A549 (cell line): Measurements from ENCODE around the gene KRT84. TPM values are rescaled to one million over a fixed set of nuclear protein-coding genes. Genes with fewer than 3 reads are reported as not detected.

Experiments used
- ATAC-seq, 2 experiments: fragments of 200-7000 bp in 1 of 2; fragments of >200 bp in 1 of 2; cut with Nextera tagmentation in 1 of 2; cut with Tn5 transposase in 1 of 2; 3 replicates each; pipeline versions ENCODE4 v1.8.0 to v1.9.1; 2018 to 2020; ENCODE audit warnings: mild to moderate bottlenecking in 1 of 2, moderate library complexity in 1 of 2
- CTCF ChIA-PET: fragments of 300-600 bp; sonication (Branson Sonifier 250); formaldehyde crosslinking; extraction: SDS; loops from one replicate; lab custom pipeline; 2021; ENCODE audit warnings: antibody characterized with exemption, inconsistent platforms; lab: Yijun Ruan, JAX
- POLR2A ChIA-PET: fragments of 350-600 bp; formaldehyde crosslinking; extraction: SDS; loops from one replicate; lab custom pipeline; 2021; ENCODE audit warnings: antibody characterized with exemption, inconsistent platforms; lab: Yijun Ruan, JAX
- DNase-seq, 2 experiments: peaks; one replicate each; pipeline versions ENCODE4 v3.0.0 to v3.0.0-alpha.2; 2011 to 2016; ENCODE audit warnings: low read depth in 1 of 2, low spot score in 1 of 2
- FAIRE-seq: peaks from 2 replicates; lab custom pipeline; 2011; peaks lifted over from hg19 to GRCh38; lab: Jason Lieb, UNC
- H3K27ac ChIP-seq, 2 experiments: fragments of >200 bp; sonication (Bioruptor Twin); formaldehyde crosslinking; 3 replicates each; pipeline ENCODE4 v1.5.1; 2016 to 2017
- H3K4me1 ChIP-seq: fragments of >200 bp; sonication (Bioruptor Twin); formaldehyde crosslinking; 3 replicates; pipeline ENCODE4 v1.6.1; 2016
- H3K4me2 ChIP-seq: fragments of >200 bp; sonication (Bioruptor Twin); formaldehyde crosslinking; 3 replicates; pipeline ENCODE4 v1.6.1; 2016
- H3K4me3 ChIP-seq: fragments of >200 bp; sonication (Bioruptor Twin); formaldehyde crosslinking; 3 replicates; pipeline ENCODE4 v1.5.1; 2016
- H3K9me3 ChIP-seq: fragments of >200 bp; sonication (Bioruptor Twin); formaldehyde crosslinking; 3 replicates; pipeline ENCODE4 v1.6.1; 2016
- CBX2 ChIP-seq: fragments of 200-600 bp; sonication (generic); IDR thresholded peaks from 2 replicates; pipeline ENCODE4 v1.6.1; 2016; ENCODE audit warnings: low read depth, mild to moderate bottlenecking, borderline replicate concordance
- CEBPB ChIP-seq, 2 experiments: fragments of >200 bp in 1 of 2; sonication (Bioruptor Twin) in 1 of 2; formaldehyde crosslinking in 1 of 2; IDR thresholded peaks; 2 replicates each; pipeline ENCODE4 v1.6.1; 2012 to 2016
- E2F6 ChIP-seq: IDR thresholded peaks from 2 replicates; pipeline ENCODE4 v1.6.1; 2012; ENCODE audit warnings: low read depth, borderline replicate concordance
- EHF ChIP-seq: fragments of 250-450 bp; sonication (Bioruptor Pico); IDR thresholded peaks from 2 replicates; pipeline ENCODE4 v1.5.0; 2020; ENCODE audit warnings: mild to moderate bottlenecking
- EHMT2 ChIP-seq: fragments of 200-600 bp; sonication (generic); IDR thresholded peaks from 2 replicates; pipeline ENCODE4 v1.6.1; 2016; ENCODE audit warnings: antibody characterized with exemption, low read depth, mild to moderate bottlenecking, moderate library complexity
- ELK1 ChIP-seq: fragments of 150-350 bp; IDR thresholded peaks from 2 replicates; pipeline ENCODE4 v1.6.1; 2014; ENCODE audit warnings: low read depth, mild to moderate bottlenecking, low read length
- FOSL2 ChIP-seq, 2 experiments: fragments of 450-650 bp in 1 of 2; fragments of >200 bp in 1 of 2; sonication (Bioruptor Twin) in 1 of 2; formaldehyde crosslinking; IDR thresholded peaks; 2 replicates each; pipeline versions ENCODE4 v1.5.0 to v1.6.1; 2016 to 2020; ENCODE audit warnings: mild to moderate bottlenecking in 1 of 2, moderate library complexity in 1 of 2
- HDAC2 ChIP-seq: fragments of 200-600 bp; sonication (generic); IDR thresholded peaks from 2 replicates; pipeline ENCODE4 v1.6.1; 2016
- HOXA7 ChIP-seq: fragments of 250-450 bp; sonication (Bioruptor Pico); IDR thresholded peaks from 2 replicates; pipeline ENCODE4 v1.5.0; 2020; ENCODE audit warnings: mild to moderate bottlenecking, moderate library complexity
- HOXB5 ChIP-seq: fragments of 250-450 bp; sonication (Bioruptor Pico); IDR thresholded peaks from 2 replicates; pipeline ENCODE4 v1.5.0; 2020; ENCODE audit warnings: mild to moderate bottlenecking, moderate library complexity
- JUNB ChIP-seq: fragments of >200 bp; sonication (Bioruptor Twin); formaldehyde crosslinking; IDR thresholded peaks from 2 replicates; pipeline ENCODE4 v1.6.1; 2016
- KDM1A ChIP-seq: fragments of 200-600 bp; sonication (generic); IDR thresholded peaks from 2 replicates; pipeline ENCODE4 v1.6.1; 2016; ENCODE audit warnings: low read depth, mild to moderate bottlenecking
- KDM5A ChIP-seq: fragments of 200-600 bp; sonication (generic); IDR thresholded peaks from 2 replicates; pipeline ENCODE4 v1.6.1; 2016; ENCODE audit warnings: antibody characterized with exemption, mild to moderate bottlenecking
- MAFK ChIP-seq: fragments of 450-650 bp; IDR thresholded peaks from 2 replicates; pipeline ENCODE4 v1.6.1; 2014; ENCODE audit not compliant: partially characterized antibody
- MYC ChIP-seq: IDR thresholded peaks from 2 replicates; pipeline ENCODE4 v1.6.1; 2012; ENCODE audit warnings: mild to moderate bottlenecking, inconsistent platforms, low read length, improper control_type of control experiment, borderline replicate concordance
- NPAS2 ChIP-seq: fragments of 250-450 bp; sonication (Bioruptor Pico); IDR thresholded peaks from 2 replicates; pipeline ENCODE4 v1.8.0; 2022; ENCODE audit warnings: mild to moderate bottlenecking, moderate library complexity, borderline replicate concordance
- NR3C1 ChIP-seq: fragments of >200 bp; sonication (Bioruptor Twin); formaldehyde crosslinking; IDR thresholded peaks from 3 replicates; pipeline ENCODE4 v1.6.1; 2017
- PBX3 ChIP-seq: IDR thresholded peaks from 2 replicates; pipeline ENCODE4 v1.6.1; 2012
- POLR2A ChIP-seq: IDR thresholded peaks from 2 replicates; pipeline ENCODE4 v1.6.1; 2012; ENCODE audit warnings: mild to moderate bottlenecking, low read length
- POLR2AphosphoS2 ChIP-seq: conservative IDR thresholded peaks from 2 replicates; pipeline ENCODE4 v1.6.1; 2012; ENCODE audit warnings: low read length, improper control_type of control experiment, inconsistent platforms
- RAD21 ChIP-seq, 2 experiments: fragments of >200 bp in 1 of 2; sonication (Bioruptor Twin) in 1 of 2; formaldehyde crosslinking in 1 of 2; IDR thresholded peaks in 1 of 2; conservative IDR thresholded peaks in 1 of 2; 2 replicates in 1 of 2; 3 replicates in 1 of 2; pipeline ENCODE4 v1.6.1; 2012 to 2018; ENCODE audit warnings: inconsistent platforms in 1 of 2
- RARB ChIP-seq: fragments of 250-450 bp; sonication (Bioruptor Pico); IDR thresholded peaks from 2 replicates; pipeline ENCODE4 v1.8.0; 2021; ENCODE audit warnings: mild to moderate bottlenecking, moderate library complexity
- RCOR1 ChIP-seq: fragments of 150-350 bp; IDR thresholded peaks from 2 replicates; pipeline ENCODE4 v1.6.1; 2014; ENCODE audit warnings: antibody characterized with exemption, low read length, low read depth
- SMC3 ChIP-seq: fragments of >200 bp; sonication (Bioruptor Twin); formaldehyde crosslinking; IDR thresholded peaks from 3 replicates; pipeline ENCODE4 v1.6.1; 2018; ENCODE audit warnings: inconsistent platforms
- ZFP36 ChIP-seq: fragments of 450-650 bp; IDR thresholded peaks from 2 replicates; pipeline ENCODE4 v1.6.1; 2014; ENCODE audit warnings: borderline replicate concordance; ENCODE audit not compliant: partially characterized antibody
- WGBS: methylation state at CpG from one replicate; pipeline ENCODE4 v1.1.6; 2017; ENCODE audit errors: missing lambda C conversion rate; 5-methylcytosine and 5-hydroxymethylcytosine counted together
- polyA plus RNA-seq, 4 experiments: library from polyadenylated mRNA; depleted of rRNA in 3 of 4; stranded (reverse); fragments of >200 nt; fragmentation: RNase III in 1 of 4; extraction: RNeasy Plus Mini Kit Qiagen cat#74134 plus additional on column Dnase treatment in 1 of 4; gene quantifications; 2 replicates in 3 of 4; 3 replicates in 1 of 4; pipeline ENCODE4 v1.2.3, GENCODE V29; 2011 to 2017
- TF ChIP-seq, protein P1 (sequence below): fragments of 450-650 bp; IDR thresholded peaks from 2 replicates; pipeline ENCODE4 v1.6.1; 2014; ENCODE audit warnings: antibody characterized with exemption
- TF ChIP-seq, protein P2 (sequence below): fragments of >200 bp; sonication (Bioruptor Twin); formaldehyde crosslinking; IDR thresholded peaks from 3 replicates; pipeline ENCODE4 v1.6.1; 2016

The KRT84 gene
- polyA plus RNA-seq, 2 of the 4 experiments (the other 2 are of a cell fraction), result not detected

GRCh38 chr12:52370926-52371608 is 14.4 kb downstream of the KRT84 start:
- ATAC-seq (no peak), FAIRE-seq (no peak), DNase-seq (no peak)
- 95% methylated on average over 12 of the region's 12 CpGs for WGBS
- ChIA-PET POLR2A (no interaction called here), CTCF (interaction anchor here (1.1 to 46.1 kb wide), 30 partner anchors 10 to 503 kb away, joined by 3 to 1221 read pairs (median 11); partner anchors contain the start of gene KRT84)
- no peak overlapping the region for H3K4me2 ChIP-seq
- H3K27ac ChIP-seq, result peak overlapping the region; percentile 34 to 67; a peak in 5 of 6 replicates
- peaks cover 5% of the 10 kb centered on the region; the same call in 1 of the 3 replicates for H3K9me3 ChIP-seq
- H3K4me3 ChIP-seq, result no peak overlapping the region
- H3K4me1 ChIP-seq, result peaks cover 10% of the 10 kb centered on the region; the same call in 1 of the 3 replicates
- TF ChIP-seq HOXB5 (CRISPR knock-in tag), result no peak

DNA sequence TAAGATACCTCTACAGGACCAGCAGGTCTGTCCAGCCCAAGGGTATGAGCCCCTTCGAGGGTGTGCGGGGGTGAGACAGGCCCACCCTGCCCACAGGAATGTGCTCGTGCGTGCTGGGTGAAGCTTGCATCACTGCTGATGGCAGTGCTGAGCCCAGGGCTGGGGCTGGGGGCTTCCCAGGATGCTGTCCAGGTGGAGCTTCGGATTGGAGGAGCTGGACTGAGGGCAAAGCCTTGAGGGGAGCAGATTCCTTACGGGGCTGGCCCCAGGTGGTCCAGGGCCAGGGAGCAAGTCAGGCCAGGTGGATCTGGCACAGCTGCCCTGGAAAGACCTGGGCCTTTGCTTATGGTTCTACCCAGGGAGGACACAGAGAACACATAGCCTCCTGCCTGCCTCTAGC is 15.6 kb downstream of the KRT84 start:
- H3K9me3 ChIP-seq, result peaks cover 5% of the 10 kb centered on the region; the same call in 1 of the 3 replicates
- peaks cover 10% of the 10 kb centered on the region; the same call in 1 of the 3 replicates for H3K4me1 ChIP-seq
- no peak for ATAC-seq
- TF ChIP-seq CEBPB (IDR thresholded peaks at IDR 0.05) (no peak), ELK1 (no peak), NPAS2 (no peak), ZFP36 (no peak), EHMT2 (no peak), MYC (no peak), EHF (CRISPR knock-in tag) (no peak), RAD21 (conservative IDR thresholded peaks at IDR 0.05 in 1 of 2, IDR thresholded peaks at IDR 0.05 in 1 of 2) (no peak), SMC3 (no peak), HOXA7 (CRISPR knock-in tag) (no peak), CBX2 (no peak), POLR2AphosphoS2 (no peak), KDM5A (no peak), POLR2A (no peak), JUNB (no peak), HDAC2 (no peak)
- TF ChIP-seq, protein P1, sequence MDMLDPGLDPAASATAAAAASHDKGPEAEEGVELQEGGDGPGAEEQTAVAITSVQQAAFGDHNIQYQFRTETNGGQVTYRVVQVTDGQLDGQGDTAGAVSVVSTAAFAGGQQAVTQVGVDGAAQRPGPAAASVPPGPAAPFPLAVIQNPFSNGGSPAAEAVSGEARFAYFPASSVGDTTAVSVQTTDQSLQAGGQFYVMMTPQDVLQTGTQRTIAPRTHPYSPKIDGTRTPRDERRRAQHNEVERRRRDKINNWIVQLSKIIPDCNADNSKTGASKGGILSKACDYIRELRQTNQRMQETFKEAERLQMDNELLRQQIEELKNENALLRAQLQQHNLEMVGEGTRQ, result no peak
- TF ChIP-seq, protein P2, sequence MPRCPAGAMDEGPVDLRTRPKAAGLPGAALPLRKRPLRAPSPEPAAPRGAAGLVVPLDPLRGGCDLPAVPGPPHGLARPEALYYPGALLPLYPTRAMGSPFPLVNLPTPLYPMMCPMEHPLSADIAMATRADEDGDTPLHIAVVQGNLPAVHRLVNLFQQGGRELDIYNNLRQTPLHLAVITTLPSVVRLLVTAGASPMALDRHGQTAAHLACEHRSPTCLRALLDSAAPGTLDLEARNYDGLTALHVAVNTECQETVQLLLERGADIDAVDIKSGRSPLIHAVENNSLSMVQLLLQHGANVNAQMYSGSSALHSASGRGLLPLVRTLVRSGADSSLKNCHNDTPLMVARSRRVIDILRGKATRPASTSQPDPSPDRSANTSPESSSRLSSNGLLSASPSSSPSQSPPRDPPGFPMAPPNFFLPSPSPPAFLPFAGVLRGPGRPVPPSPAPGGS, result no peak
- TF ChIP-seq, all 56 proteins: peak for 0
- ChIA-PET CTCF (interaction anchor here (0.6 to 46.1 kb wide), 13 partner anchors 10 to 504 kb away, joined by 3 to 1221 read pairs (median 6); no protein-coding TSS in a partner anchor), POLR2A (interaction anchor here (0.5 kb wide), 1 partner anchor 511 kb away, joined by 3 read pairs; no protein-coding TSS in a partner anchor)
- no peak overlapping the region for H3K4me3 ChIP-seq
- peak overlapping the region; percentile 30 to 67; a peak in 5 of 6 replicates for H3K27ac ChIP-seq
- FAIRE-seq (no peak), DNase-seq (no peak)
- 81% methylated on average over 6 of the region's 6 CpGs for WGBS
- H3K4me2 ChIP-seq, result no peak overlapping the region

DNA sequence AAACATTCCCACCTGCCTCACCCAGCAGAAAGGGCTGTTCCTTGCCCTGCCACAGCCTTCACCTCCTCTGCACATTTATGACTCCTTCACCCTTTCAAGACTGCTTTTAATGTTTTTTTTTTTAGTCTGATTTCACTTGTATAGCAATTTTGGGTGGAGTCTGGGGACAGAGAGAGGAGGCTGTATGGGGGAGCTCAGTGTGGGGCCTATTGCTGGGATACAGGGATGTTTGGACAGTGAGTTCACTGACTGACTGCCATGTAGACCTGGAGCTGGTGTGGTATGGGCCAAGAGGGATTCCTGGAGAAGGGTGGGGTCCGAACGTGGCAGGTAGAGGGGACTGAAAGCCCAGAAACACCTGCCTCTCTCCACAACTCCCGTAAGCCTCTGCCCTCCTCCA is 16.2 kb downstream of the KRT84 start:
- Histone ChIP-seq H3K4me1 (peaks cover 10% of the 10 kb centered on the region; the same call in 1 of the 3 replicates), H3K4me3 (no peak overlapping the region), H3K4me2 (no peak overlapping the region), H3K9me3 (peaks cover 5% of the 10 kb centered on the region; the same call in 1 of the 3 replicates), H3K27ac (peak overlapping the region; percentile 42 to 67; a peak in 4 of 6 replicates)
- POLR2A ChIA-PET, result no interaction called here
- ATAC-seq (no peak), FAIRE-seq (no peak), DNase-seq (no peak)
- CTCF ChIA-PET, result interaction anchor here (1.3 to 46.1 kb wide), 11 partner anchors 9 to 504 kb away, joined by 3 to 1221 read pairs (median 6); no protein-coding TSS in a partner anchor
- WGBS, result 60% methylated on average over 3 of the region's 3 CpGs
- no peak for TF ChIP-seq ELK1
- TF ChIP-seq POLR2A, result no peak
- no peak for TF ChIP-seq FOSL2 (IDR thresholded peaks at IDR 0.05)
- no peak for TF ChIP-seq FOSL2 (CRISPR knock-in tag; IDR thresholded peaks at IDR 0.05)
- no peak for TF ChIP-seq NR3C1
- TF ChIP-seq HOXA7 (CRISPR knock-in tag), result no peak
- TF ChIP-seq HDAC2, result no peak
- TF ChIP-seq RARB (CRISPR knock-in tag), result no peak
- TF ChIP-seq HOXB5 (CRISPR knock-in tag), result no peak
- no peak for TF ChIP-seq KDM1A
- TF ChIP-seq MAFK, result no peak
- TF ChIP-seq E2F6, result no peak
- TF ChIP-seq PBX3, result no peak
- TF ChIP-seq RCOR1, result no peak
